IMR-90 (cell line): Measurements from ENCODE around the gene SNAPC2. TPM values are rescaled to one million over a fixed set of nuclear protein-coding genes. Genes with fewer than 3 reads are reported as not detected.

Experiments
- ATAC-seq: fragments of 200-7000 bp; cut with Tn5 transposase; 2 replicates; pipeline ENCODE4 v1.9.1; 2020; ENCODE audit warnings: low read depth, mild to moderate bottlenecking, moderate library complexity
- BruUV-seq: library from RNA; stranded (reverse); fragments of 400-500 nt; replicated peaks from 2 replicates; lab custom pipeline; 2021; lab: Mats Ljungman, UMichigan
- CTCF ChIA-PET: fragments of 300-600 bp; formaldehyde crosslinking; extraction: SDS; loops from one replicate; lab custom pipeline; 2021; ENCODE audit warnings: antibody characterized with exemption; lab: Yijun Ruan, JAX
- POLR2A ChIA-PET: fragments of 300-600 bp; sonication (Branson Sonifier 250); formaldehyde crosslinking; loops from one replicate; lab custom pipeline; 2022; ENCODE audit warnings: antibody characterized with exemption; ENCODE audit not compliant: unreplicated experiment; lab: Charles Lee
- DNase-seq: peaks from one replicate; pipeline ENCODE4 v3.0.0; 2013
- H2AFZ ChIP-seq: replicated peaks from 2 replicates; pipeline ENCODE3; 2013; ENCODE audit warnings: low read length, mild to moderate bottlenecking; ENCODE audit not compliant: poor library complexity
- H2AK5ac ChIP-seq: 2 replicates; pipeline ENCODE4 v1.6.1; 2013; ENCODE audit warnings: low read depth, low read length, inconsistent platforms
- H2AK9ac ChIP-seq: replicated peaks from 2 replicates; pipeline ENCODE3; 2013; ENCODE audit warnings: mild to moderate bottlenecking, low read depth, low read length, moderate library complexity; ENCODE audit not compliant: poor library complexity
- H2BK120ac ChIP-seq: 2 replicates; pipeline ENCODE4 v1.6.1; 2013; ENCODE audit warnings: low read depth, low read length, inconsistent platforms
- H2BK15ac ChIP-seq: 3 replicates; pipeline ENCODE4 v1.6.1; 2013; ENCODE audit warnings: low read depth, low read length, inconsistent platforms
- H2BK20ac ChIP-seq: 2 replicates; pipeline ENCODE4 v1.6.1; 2013; ENCODE audit warnings: low read depth, mild to moderate bottlenecking, inconsistent platforms, low read length, moderate library complexity
- H2BK5ac ChIP-seq: 2 replicates; pipeline ENCODE4 v1.6.1; 2013; ENCODE audit warnings: mild to moderate bottlenecking, low read depth, low read length, inconsistent platforms; ENCODE audit not compliant: poor library complexity, severe bottlenecking
- H3K14ac ChIP-seq: replicated peaks from 2 replicates; pipeline ENCODE4 v1.6.1; 2013; ENCODE audit warnings: low read depth, low read length, inconsistent platforms
- H3K18ac ChIP-seq: 2 replicates; pipeline ENCODE4 v1.6.1; 2013; ENCODE audit warnings: low read depth, low read length, control low read depth
- H3K23ac ChIP-seq: 2 replicates; pipeline ENCODE4 v1.6.1; 2013; ENCODE audit warnings: low read depth, low read length, inconsistent platforms
- H3K27ac ChIP-seq: 2 replicates; pipeline ENCODE4 v1.5.1; 2013; ENCODE audit warnings: mild to moderate bottlenecking, control low read depth, low read length; ENCODE audit not compliant: insufficient read depth
- H3K27me3 ChIP-seq: 2 replicates; pipeline ENCODE4 v1.6.1; 2013; ENCODE audit warnings: low read length; ENCODE audit not compliant: control insufficient read depth, insufficient read depth
- H3K36me3 ChIP-seq: 2 replicates; pipeline ENCODE4 v1.6.1; 2013; ENCODE audit warnings: low read length, mixed read lengths; ENCODE audit not compliant: control insufficient read depth, insufficient read depth
- H3K4ac ChIP-seq: 2 replicates; pipeline ENCODE4 v1.6.1; 2013; ENCODE audit warnings: low read depth, low read length, inconsistent platforms
- H3K4me1 ChIP-seq: 2 replicates; pipeline ENCODE4 v1.6.1; 2013; ENCODE audit warnings: low read length, mixed read lengths; ENCODE audit not compliant: control insufficient read depth, insufficient read depth
- H3K4me2 ChIP-seq: 2 replicates; pipeline ENCODE4 v1.6.1; 2013; ENCODE audit warnings: low read depth, mild to moderate bottlenecking, control low read depth, low read length, moderate library complexity
- H3K4me3 ChIP-seq: 2 replicates; pipeline ENCODE4 v1.5.1; 2013; ENCODE audit warnings: low read depth, mild to moderate bottlenecking, control low read depth, low read length, moderate library complexity; ENCODE audit not compliant: insufficient read depth
- H3K56ac ChIP-seq: 2 replicates; pipeline ENCODE4 v1.6.1; 2013; ENCODE audit warnings: low read length, inconsistent platforms; ENCODE audit not compliant: insufficient read depth; ENCODE audit errors: extremely low read depth
- H3K79me1 ChIP-seq, 2 experiments: 2 replicates each; pipeline ENCODE4 v1.6.1; 2013; ENCODE audit warnings: low read length in 2 of 2, inconsistent platforms in 1 of 2, low read depth in 1 of 2
- H3K9ac ChIP-seq: 2 replicates; pipeline ENCODE4 v1.6.1; 2013; ENCODE audit warnings: low read depth, low read length, control low read depth
- H3K9me1 ChIP-seq: 2 replicates; pipeline ENCODE4 v1.6.1; 2013; ENCODE audit warnings: low read length, inconsistent platforms; ENCODE audit not compliant: insufficient read depth
- H3K9me3 ChIP-seq: 2 replicates; pipeline ENCODE4 v1.6.1; 2013; ENCODE audit warnings: low read length; ENCODE audit not compliant: control insufficient read depth, insufficient read depth
- H4K20me1 ChIP-seq: 2 replicates; pipeline ENCODE4 v1.6.1; 2013; ENCODE audit warnings: low read length, inconsistent platforms; ENCODE audit not compliant: insufficient read depth
- H4K5ac ChIP-seq: 2 replicates; pipeline ENCODE4 v1.6.1; 2013; ENCODE audit warnings: mild to moderate bottlenecking, low read depth, low read length, control low read depth
- H4K8ac ChIP-seq, 2 experiments: 2 replicates each; pipeline ENCODE4 v1.6.1; 2013; ENCODE audit warnings: low read depth in 2 of 2, low read length in 2 of 2, control low read depth in 1 of 2, inconsistent platforms in 1 of 2
- H4K91ac ChIP-seq: 2 replicates; pipeline ENCODE4 v1.6.1; 2013; ENCODE audit warnings: low read depth, low read length, inconsistent platforms; ENCODE audit not compliant: insufficient read depth
- BHLHE40 ChIP-seq: fragments of 150-350 bp; IDR thresholded peaks from 2 replicates; pipeline ENCODE4 v1.6.1; 2016; ENCODE audit warnings: mild to moderate bottlenecking, low read depth, low read length
- FOS ChIP-seq: fragments of 150-350 bp; IDR thresholded peaks from 2 replicates; pipeline ENCODE4 v1.6.1; 2016; ENCODE audit warnings: low read depth, low read length
- MAFK ChIP-seq: IDR thresholded peaks from 2 replicates; pipeline ENCODE4 v1.6.1; 2012; ENCODE audit warnings: low read depth, low read length, improper control_type of control experiment
- MAZ ChIP-seq: IDR thresholded peaks from 2 replicates; pipeline ENCODE4 v1.6.1; 2012; ENCODE audit warnings: low read depth, mild to moderate bottlenecking, low read length, improper control_type of control experiment, moderate library complexity, borderline replicate concordance
- POLR2A ChIP-seq: IDR thresholded peaks from 2 replicates; pipeline ENCODE4 v1.6.1; 2012; ENCODE audit warnings: mild to moderate bottlenecking, low read depth, low read length
- RAD21 ChIP-seq: IDR thresholded peaks from 2 replicates; pipeline ENCODE4 v1.6.1; 2012; ENCODE audit warnings: low read length, improper control_type of control experiment
- RFX5 ChIP-seq: IDR thresholded peaks from 2 replicates; pipeline ENCODE4 v1.8.0; 2012; ENCODE audit warnings: low read depth, mild to moderate bottlenecking, low read length, moderate library complexity
- WGBS, 2 experiments: methylation state at CpG; one replicate each; pipeline versions ENCODE4 v1.1.5 to v1.1.7; 2013; ENCODE audit warnings: missing lambda C conversion rate in 2 of 2; ENCODE audit not compliant: insufficient read length in 1 of 2; ENCODE audit errors: extremely low coverage in 2 of 2; 5-methylcytosine and 5-hydroxymethylcytosine counted together
- dilution Hi-C: fragments of 300-500 bp; cut with HindIII; formaldehyde crosslinking; loops from one replicate; pipeline ENCODE4 v1.14.3; 2018; ENCODE audit warnings: low sequenced_read_pairs; ENCODE audit not compliant: unreplicated experiment
- in situ Hi-C: fragments of 300-500 bp; cut with MboI; formaldehyde crosslinking; loops from 3 replicates; pipeline ENCODE4 v1.14.3; 2019; ENCODE audit warnings: low sequenced_read_pairs, inconsistent platforms, mixed read lengths
- intact Hi-C: fragments of 100-400 bp; cut with micrococcal nuclease; formaldehyde crosslinking; loops from 2 replicates; pipeline ENCODE4 v1.10.0; 2022
- polyA plus RNA-seq, 3 experiments: library from polyadenylated mRNA; depleted of rRNA; stranded (reverse); fragments of >200 nt; gene quantifications; 2 replicates each; pipeline ENCODE4 v1.2.3, GENCODE V29; 2012; ENCODE audit warnings: low replicate concordance in 1 of 3
- total RNA-seq: library from RNA; depleted of rRNA; stranded (reverse); fragments of >200 nt; gene quantifications from 2 replicates; pipeline ENCODE4 v1.2.3, GENCODE V29; 2012
- TF ChIP-seq, protein P1 (sequence below): fragments of 150-350 bp; IDR thresholded peaks from 2 replicates; pipeline ENCODE4 v1.6.1; 2017; ENCODE audit warnings: mild to moderate bottlenecking, antibody characterized with exemption, low read length, low read depth

The SNAPC2 gene
- total and polyA plus RNA-seq, 2 of the 4 experiments (the other 2 are of a cell fraction) = 12.5 to 29.2 TPM

DNA sequence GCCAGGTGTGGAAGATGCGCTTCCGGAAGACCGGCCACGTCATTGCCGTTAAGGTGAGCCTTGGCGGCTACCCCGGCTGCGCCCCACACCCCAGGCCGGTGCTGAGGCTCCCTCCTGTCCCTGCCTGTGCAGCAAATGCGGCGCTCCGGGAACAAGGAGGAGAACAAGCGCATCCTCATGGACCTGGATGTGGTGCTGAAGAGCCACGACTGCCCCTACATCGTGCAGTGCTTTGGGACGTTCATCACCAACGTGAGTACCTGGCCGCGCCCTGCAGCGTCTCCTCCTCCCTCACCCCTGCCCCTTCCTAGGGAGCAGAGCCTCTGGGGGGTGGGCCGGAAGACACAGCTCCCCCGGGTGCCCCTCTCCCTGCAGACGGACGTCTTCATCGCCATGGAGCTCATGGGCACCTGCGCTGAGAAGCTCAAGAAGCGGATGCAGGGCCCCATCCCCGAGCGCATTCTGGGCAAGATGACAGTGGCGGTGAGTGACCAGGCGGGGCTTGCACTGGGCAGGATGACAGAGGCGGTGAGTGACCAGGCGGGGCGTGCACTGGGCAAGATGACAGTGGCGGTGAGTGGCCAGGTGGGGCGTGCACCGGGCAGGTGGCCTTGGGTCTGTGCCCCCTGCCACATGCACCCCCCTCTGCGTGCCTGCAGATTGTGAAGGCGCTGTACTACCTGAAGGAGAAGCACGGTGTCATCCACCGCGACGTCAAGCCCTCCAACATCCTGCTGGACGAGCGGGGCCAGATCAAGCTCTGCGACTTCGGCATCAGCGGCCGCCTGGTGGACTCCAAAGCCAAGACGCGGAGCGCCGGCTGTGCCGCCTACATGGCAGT is 9.6 kb upstream of the SNAPC2 start:
- Histone ChIP-seq H2BK5ac (no peak overlapping the region), H3K9me1 (no peaks in the 10 kb centered on the region; the same call in 1 of the 2 replicates), H3K9me3 (no peaks in the 10 kb centered on the region), H3K4me1 (no peaks in the 10 kb centered on the region), H3K14ac (no peak overlapping the region), H2AFZ (no peak overlapping the region), H3K4ac (no peak overlapping the region), H4K91ac (no peak overlapping the region), H3K27me3 (peaks cover 3% of the 10 kb centered on the region), H3K36me3 (peaks cover 34% of the 10 kb centered on the region), H3K23ac (no peak overlapping the region), H2AK9ac (no peak overlapping the region), H4K20me1 (peaks cover 35% of the 10 kb centered on the region), H3K4me3 (no peak overlapping the region), H2AK5ac (no peak overlapping the region), H3K9ac (no peak overlapping the region), H3K27ac (no peak overlapping the region), H3K18ac (no peak overlapping the region), H3K56ac (no peak overlapping the region), H2BK15ac (no peak overlapping the region), H2BK120ac (no peak overlapping the region), H4K5ac (no peak overlapping the region), H4K8ac (no peak overlapping the region), H3K4me2 (no peak overlapping the region), H3K79me1 (peaks cover 2 to 24% of the 10 kb centered on the region in 2 experiments; a peak in 3 of 4 replicates), H2BK20ac (no peak overlapping the region)
- BruUV-seq = no TSS peak
- WGBS, 2 experiments = 92% methylated on average over 24 of the region's 54 CpGs; no CpG with 5 or more reads in 1 of the 2 experiments
- ChIA-PET CTCF (no interaction called here), POLR2A (no interaction called here)
- ATAC-seq (no peak), DNase-seq (no peak)
- TF ChIP-seq FOS = no peak
- no peak for TF ChIP-seq RFX5
- no peak for TF ChIP-seq POLR2A
- no peak for TF ChIP-seq MAZ
- no peak for TF ChIP-seq MAFK
- TF ChIP-seq RAD21 = no peak
- TF ChIP-seq BHLHE40 = no peak
- TF ChIP-seq, protein P1, sequence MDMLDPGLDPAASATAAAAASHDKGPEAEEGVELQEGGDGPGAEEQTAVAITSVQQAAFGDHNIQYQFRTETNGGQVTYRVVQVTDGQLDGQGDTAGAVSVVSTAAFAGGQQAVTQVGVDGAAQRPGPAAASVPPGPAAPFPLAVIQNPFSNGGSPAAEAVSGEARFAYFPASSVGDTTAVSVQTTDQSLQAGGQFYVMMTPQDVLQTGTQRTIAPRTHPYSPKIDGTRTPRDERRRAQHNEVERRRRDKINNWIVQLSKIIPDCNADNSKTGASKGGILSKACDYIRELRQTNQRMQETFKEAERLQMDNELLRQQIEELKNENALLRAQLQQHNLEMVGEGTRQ = no peak
- in situ Hi-C loops (no loop called here), intact Hi-C loops (no loop called here), dilution Hi-C loops (no loop called here)
